Measurements from ENCODE around the gene TNKS2.

Gene TNKS2

GRCh38 chr10:91813251-91813650 lies 15.0 kb downstream of the TNKS2 start:
- Histone ChIP-seq H4K91ac (ENCODE audit: low read length) (no peak overlapping the region), H2BK120ac (ENCODE audit: low read depth, low read length) (no peak overlapping the region), H3K36me3 (ENCODE audit: control insufficient read depth in 1 of 2, insufficient read depth in 2 of 2, low read depth in 1 of 2, low read length in 2 of 2) (peaks cover 0 to 63% of the 10 kb centered on the region in 2 experiments), H3K14ac (ENCODE audit: low read length in 2 of 2) (no peak overlapping the region), H3K18ac (ENCODE audit: low read depth in 1 of 2, low read length in 2 of 2) (no peak overlapping the region), H2AK5ac (ENCODE audit: low read length, severe bottlenecking) (no peak overlapping the region), H2AFZ (ENCODE audit: low read depth, low read length) (no peak overlapping the region), H3K79me1 (replicated peaks; ENCODE audit: low read length, poor library complexity, severe bottlenecking) (peaks cover 9% of the 10 kb centered on the region), H3K9me3 (ENCODE audit: control insufficient read depth, low read length) (no peaks in the 10 kb centered on the region), H2BK15ac (ENCODE audit: low read depth, poor library complexity, severe bottlenecking) (no peak overlapping the region), H3K4me1 (ENCODE audit: control insufficient read depth, insufficient read depth, low read depth, low read length) (no peaks in the 10 kb centered on the region), H3K9ac (ENCODE audit: low read length) (no peak overlapping the region), H4K8ac (ENCODE audit: low read length) (no peak overlapping the region), H3K27ac (ENCODE audit: low read length, poor library complexity, severe bottlenecking) (no peak overlapping the region), H3K4me2 (ENCODE audit: low read length, poor library complexity, severe bottlenecking) (no peak overlapping the region), H3K4ac (ENCODE audit: low read depth in 1 of 2, low read length in 2 of 2) (no peak overlapping the region), H2BK12ac (ENCODE audit: low read length in 2 of 2) (no peak overlapping the region), H2BK5ac (ENCODE audit: low read depth, low read length, poor library complexity, severe bottlenecking) (no peak overlapping the region), H3K4me3 (ENCODE audit: insufficient read depth in 1 of 2, low read depth in 1 of 2, low read length in 2 of 2) (no peak overlapping the region), H3K23ac (ENCODE audit: low read length in 2 of 2) (no peak overlapping the region), H3K27me3 (ENCODE audit: control insufficient read depth in 1 of 2, insufficient read depth in 1 of 2, low read length in 2 of 2) (no peaks in the 10 kb centered on the region)
- no peak for DNase-seq
- 91% methylated on average over 1 of the region's 1 CpG for WGBS

GRCh38 chr10:91816981-91817380 lies 18.8 kb downstream of the TNKS2 start:
- DNase-seq: no peak
- 96% methylated on average over 1 of the region's 2 CpGs for WGBS
- H2BK15ac ChIP-seq (ENCODE audit: low read depth, poor library complexity, severe bottlenecking): no peak overlapping the region
- H3K23ac ChIP-seq (ENCODE audit: low read length in 2 of 2): no peak overlapping the region
- H3K27me3 ChIP-seq (ENCODE audit: control insufficient read depth in 1 of 2, insufficient read depth in 1 of 2, low read length in 2 of 2): no peaks in the 10 kb centered on the region
- peaks cover 2% of the 10 kb centered on the region for H3K4me1 ChIP-seq (ENCODE audit: control insufficient read depth, insufficient read depth, low read depth, low read length)
- H4K8ac ChIP-seq (ENCODE audit: low read length): no peak overlapping the region
- no peaks in the 10 kb centered on the region for H3K9me3 ChIP-seq (ENCODE audit: control insufficient read depth, low read length)
- H3K27ac ChIP-seq (ENCODE audit: low read length, poor library complexity, severe bottlenecking): no peak overlapping the region
- H2BK120ac ChIP-seq (ENCODE audit: low read depth, low read length): no peak overlapping the region
- H3K4me3 ChIP-seq (ENCODE audit: insufficient read depth in 1 of 2, low read depth in 1 of 2, low read length in 2 of 2): no peak overlapping the region
- H3K4ac ChIP-seq (ENCODE audit: low read depth in 1 of 2, low read length in 2 of 2): no peak overlapping the region
- no peak overlapping the region for H3K18ac ChIP-seq (ENCODE audit: low read depth in 1 of 2, low read length in 2 of 2)
- no peak overlapping the region for H4K91ac ChIP-seq (ENCODE audit: low read length)
- no peak overlapping the region for H2AFZ ChIP-seq (ENCODE audit: low read depth, low read length)
- H3K14ac ChIP-seq (ENCODE audit: low read length in 2 of 2): no peak overlapping the region
- no peak overlapping the region for H2BK5ac ChIP-seq (ENCODE audit: low read depth, low read length, poor library complexity, severe bottlenecking)
- no peak overlapping the region for H2AK5ac ChIP-seq (ENCODE audit: low read length, severe bottlenecking)
- no peak overlapping the region for H3K9ac ChIP-seq (ENCODE audit: low read length)
- H3K79me1 ChIP-seq (replicated peaks; ENCODE audit: low read length, poor library complexity, severe bottlenecking): peaks cover 12% of the 10 kb centered on the region
- no peak overlapping the region for H3K4me2 ChIP-seq (ENCODE audit: low read length, poor library complexity, severe bottlenecking)
- H3K36me3 ChIP-seq (ENCODE audit: control insufficient read depth in 1 of 2, insufficient read depth in 2 of 2, low read depth in 1 of 2, low read length in 2 of 2): peaks cover 7 to 92% of the 10 kb centered on the region in 2 experiments
- H2BK12ac ChIP-seq (ENCODE audit: low read length in 2 of 2): no peak overlapping the region

GRCh38 chr10:91820144-91820543 lies 21.9 kb downstream of the TNKS2 start:
- no peak overlapping the region for H3K18ac ChIP-seq (ENCODE audit: low read depth in 1 of 2, low read length in 2 of 2)
- H2BK15ac ChIP-seq (ENCODE audit: low read depth, poor library complexity, severe bottlenecking): no peak overlapping the region
- no peak overlapping the region for H3K4ac ChIP-seq (ENCODE audit: low read depth in 1 of 2, low read length in 2 of 2)
- peaks cover 13% of the 10 kb centered on the region for H3K79me1 ChIP-seq (replicated peaks; ENCODE audit: low read length, poor library complexity, severe bottlenecking)
- no peak overlapping the region for H3K4me3 ChIP-seq (ENCODE audit: insufficient read depth in 1 of 2, low read depth in 1 of 2, low read length in 2 of 2)
- no peak overlapping the region for H2BK12ac ChIP-seq (ENCODE audit: low read length in 2 of 2)
- no peak overlapping the region for H3K14ac ChIP-seq (ENCODE audit: low read length in 2 of 2)
- H3K27ac ChIP-seq (ENCODE audit: low read length, poor library complexity, severe bottlenecking): no peak overlapping the region
- H3K36me3 ChIP-seq (ENCODE audit: control insufficient read depth in 1 of 2, insufficient read depth in 2 of 2, low read depth in 1 of 2, low read length in 2 of 2): peaks cover 18 to 90% of the 10 kb centered on the region in 2 experiments
- no peak overlapping the region for H3K9ac ChIP-seq (ENCODE audit: low read length)
- no peaks in the 10 kb centered on the region for H3K27me3 ChIP-seq (ENCODE audit: control insufficient read depth in 1 of 2, insufficient read depth in 1 of 2, low read length in 2 of 2)
- H3K23ac ChIP-seq (ENCODE audit: low read length in 2 of 2): no peak overlapping the region
- 90% methylated on average over 2 of the region's 3 CpGs for WGBS
- H4K8ac ChIP-seq (ENCODE audit: low read length): no peak overlapping the region
- H3K9me3 ChIP-seq (ENCODE audit: control insufficient read depth, low read length): no peaks in the 10 kb centered on the region
- peaks cover 2% of the 10 kb centered on the region for H3K4me1 ChIP-seq (ENCODE audit: control insufficient read depth, insufficient read depth, low read depth, low read length)
- no peak overlapping the region for H2BK5ac ChIP-seq (ENCODE audit: low read depth, low read length, poor library complexity, severe bottlenecking)
- DNase-seq: peak; percentile 14
- H2BK120ac ChIP-seq (ENCODE audit: low read depth, low read length): no peak overlapping the region
- H3K4me2 ChIP-seq (ENCODE audit: low read length, poor library complexity, severe bottlenecking): no peak overlapping the region
- H4K91ac ChIP-seq (ENCODE audit: low read length): no peak overlapping the region
- no peak overlapping the region for H2AK5ac ChIP-seq (ENCODE audit: low read length, severe bottlenecking)
- no peak overlapping the region for H2AFZ ChIP-seq (ENCODE audit: low read depth, low read length)

- H3K27me3 ChIP-seq (ENCODE audit: control insufficient read depth in 1 of 2, insufficient read depth in 1 of 2, low read length in 2 of 2): no peaks in the 10 kb centered on the region
- H2AFZ ChIP-seq (ENCODE audit: low read depth, low read length): no peak overlapping the region
- H4K8ac ChIP-seq (ENCODE audit: low read length): no peak overlapping the region
- no peak overlapping the region for H2BK15ac ChIP-seq (ENCODE audit: low read depth, poor library complexity, severe bottlenecking)
- no peak overlapping the region for H3K14ac ChIP-seq (ENCODE audit: low read length in 2 of 2)
- H3K79me1 ChIP-seq (replicated peaks; ENCODE audit: low read length, poor library complexity, severe bottlenecking): peaks cover 10% of the 10 kb centered on the region
- no peaks in the 10 kb centered on the region for H3K4me1 ChIP-seq (ENCODE audit: control insufficient read depth, insufficient read depth, low read depth, low read length)
- H3K36me3 ChIP-seq (ENCODE audit: control insufficient read depth in 1 of 2, insufficient read depth in 2 of 2, low read depth in 1 of 2, low read length in 2 of 2): peaks cover 14 to 92% of the 10 kb centered on the region in 2 experiments
- H3K23ac ChIP-seq (ENCODE audit: low read length in 2 of 2): no peak overlapping the region
- H2AK5ac ChIP-seq (ENCODE audit: low read length, severe bottlenecking): no peak overlapping the region
- WGBS: 100% methylated on average over 1 of the region's 1 CpG
- H3K9ac ChIP-seq (ENCODE audit: low read length): no peak overlapping the region
- no peak overlapping the region for H3K4me3 ChIP-seq (ENCODE audit: insufficient read depth in 1 of 2, low read depth in 1 of 2, low read length in 2 of 2)
- no peak overlapping the region for H2BK12ac ChIP-seq (ENCODE audit: low read length in 2 of 2)
- no peak overlapping the region for H3K18ac ChIP-seq (ENCODE audit: low read depth in 1 of 2, low read length in 2 of 2)
- no peak for DNase-seq
- H2BK120ac ChIP-seq (ENCODE audit: low read depth, low read length): no peak overlapping the region
- no peak overlapping the region for H3K4ac ChIP-seq (ENCODE audit: low read depth in 1 of 2, low read length in 2 of 2)
- no peak overlapping the region for H3K27ac ChIP-seq (ENCODE audit: low read length, poor library complexity, severe bottlenecking)
- no peak overlapping the region for H3K4me2 ChIP-seq (ENCODE audit: low read length, poor library complexity, severe bottlenecking)
- H3K9me3 ChIP-seq (ENCODE audit: control insufficient read depth, low read length): no peaks in the 10 kb centered on the region
- H2BK5ac ChIP-seq (ENCODE audit: low read depth, low read length, poor library complexity, severe bottlenecking): no peak overlapping the region
- no peak overlapping the region for H4K91ac ChIP-seq (ENCODE audit: low read length)
Observed at GRCh38 chr10:91824076-91824475, 25.9 kb downstream of the TNKS2 start.

Measured in mesenchymal stem cell (in vitro differentiated cells and primary cell).